ENCODE measurements around the gene SHISA2. TPM values are rescaled to one million over a fixed set of nuclear protein-coding genes. Genes with fewer than 3 reads are reported as not detected.
"Not testable (repeated sequence)": the region's sequence is repeated elsewhere in the genome, so short reads cannot be mapped to it uniquely, and the experiment has no call there.

The SHISA2 gene
- total and polyA plus RNA-seq, 12 donors: 0.06 to 0.94 (median 0.28) TPM; not detected in 1

GRCh38 chr13:26067601-26068000 is 15.8 kb upstream of the SHISA2 start:
- WGBS, 2 donors: 95 to 96% methylated on average over 3 of the region's 3 CpGs
- H3K4me3 ChIP-seq: no peak overlapping the region
- no peaks in the 10 kb centered on the region for H3K4me1 ChIP-seq
- H3K27ac ChIP-seq: no peak overlapping the region
- H3K36me3 ChIP-seq: no peaks in the 10 kb centered on the region
- no peak for ATAC-seq
- DNase-seq: no peak
- intact Hi-C loops (cut with DNase I): loop anchor here in 5 of 10 donors (5.0 to 10.0 kb wide), 5 partner anchors 83 to 490 kb away; no protein-coding TSS in a partner anchor
- no peaks in the 10 kb centered on the region for H3K9me3 ChIP-seq
- no peak for TF ChIP-seq CTCF (IDR thresholded peaks at IDR 0.05)
- H3K27me3 ChIP-seq: peaks cover 0 to 23% (median 11%) of the 10 kb centered on the region in 7 donors

- intact Hi-C loops (cut with DNase I): loop anchor here in 5 of 10 donors (5.0 to 10.0 kb wide), 5 partner anchors 82 to 489 kb away; no protein-coding TSS in a partner anchor
- not testable (repeated sequence) for H3K9me3 ChIP-seq, ATAC-seq, H3K4me1 ChIP-seq, H3K4me3 ChIP-seq, DNase-seq, H3K27ac ChIP-seq, H3K36me3 ChIP-seq
- 72 to 74% methylated on average over 7 of the region's 7 CpGs for WGBS, 2 donors
- peaks cover 0 to 22% (median 11%) of the 10 kb centered on the region in 7 donors for H3K27me3 ChIP-seq
These were observed 14.7 kb upstream of the SHISA2 start for GRCh38 chr13:26066492-26066891.

- H3K9me3 ChIP-seq: no peaks in the 10 kb centered on the region
- no peak overlapping the region for H3K4me3 ChIP-seq
- ATAC-seq: peak in 7 of 8 donors; percentile 69 to 93 (median 79)
- intact Hi-C loops (cut with DNase I): loop anchor here in 8 of 10 donors (1.0 to 10.0 kb wide), 8 partner anchors 78 to 491 kb away; no protein-coding TSS in a partner anchor
- TF ChIP-seq CTCF (IDR thresholded peaks at IDR 0.05): peak; percentile 47 to 81 (median 74)
- peaks cover 0 to 22% (median 13%) of the 10 kb centered on the region in 7 donors for H3K27me3 ChIP-seq
- no peak overlapping the region for H3K27ac ChIP-seq
- no peaks in the 10 kb centered on the region for H3K36me3 ChIP-seq
- peak in 1 of 2 donors; percentile 48 for DNase-seq
- 52 to 59% methylated on average over 5 of the region's 5 CpGs for WGBS, 2 donors
- H3K4me1 ChIP-seq: no peaks in the 10 kb centered on the region
These were observed 11.1 kb upstream of the SHISA2 start for GRCh38 chr13:26062853-26063444.

- Histone ChIP-seq H3K4me3 (no peak overlapping the region), H3K9me3 (no peaks in the 10 kb centered on the region), H3K27ac (no peak overlapping the region), H3K27me3 (peaks cover 0 to 27% (median 14%) of the 10 kb centered on the region in 7 donors), H3K4me1 (no peaks in the 10 kb centered on the region), H3K36me3 (no peaks in the 10 kb centered on the region)
- ATAC-seq (peak in 7 of 8 donors; percentile 35 to 82 (median 64)), DNase-seq (no peak)
- TF ChIP-seq CTCF (IDR thresholded peaks at IDR 0.05): no peak
- WGBS, 2 donors: 80% methylated on average over 6 of the region's 6 CpGs
- intact Hi-C loops (cut with DNase I): loop anchor here in 7 of 10 donors (2.0 to 10.0 kb wide), 7 partner anchors 77 to 490 kb away; no protein-coding TSS in a partner anchor
These were observed 10.1 kb upstream of the SHISA2 start for GRCh38 chr13:26061947-26062346.

- no peak for TF ChIP-seq CTCF (IDR thresholded peaks at IDR 0.05)
- ATAC-seq: no peak
- DNase-seq: no peak
- no peaks in the 10 kb centered on the region for H3K9me3 ChIP-seq
- H3K27ac ChIP-seq: no peak overlapping the region
- no peak overlapping the region for H3K4me3 ChIP-seq
- WGBS, 2 donors: 82 to 93% methylated on average over 5 of the region's 5 CpGs
- H3K4me1 ChIP-seq: no peaks in the 10 kb centered on the region
- peaks cover 0 to 34% (median 15%) of the 10 kb centered on the region in 7 donors for H3K27me3 ChIP-seq
- intact Hi-C loops (cut with DNase I): loop anchor here in 5 of 10 donors (5.0 to 10.0 kb wide), 6 partner anchors 76 to 489 kb away; no protein-coding TSS in a partner anchor
- H3K36me3 ChIP-seq: no peaks in the 10 kb centered on the region
These were observed 9.4 kb upstream of the SHISA2 start for GRCh38 chr13:26061256-26061655.

Measured in heart right ventricle (tissue), 16 donors.